H1 (cell line): ENCODE measurements around the gene MUC2. TPM values are rescaled to one million over a fixed set of nuclear protein-coding genes. Genes with fewer than 3 reads are reported as not detected.

Experiments used
- CTCF ChIA-PET: fragments of 300-600 bp; sonication (Branson Sonifier 250); formaldehyde crosslinking; loops from one replicate; lab custom pipeline; 2021; ENCODE audit not compliant: partially characterized antibody; lab: Charles Lee
- POLR2A ChIA-PET: fragments of 300-600 bp; sonication (Branson Sonifier 250); formaldehyde crosslinking; loops from one replicate; lab custom pipeline; 2021; ENCODE audit warnings: inconsistent platforms; ENCODE audit not compliant: partially characterized antibody; lab: Charles Lee
- DNase-seq, 2 experiments: peaks; one replicate each; pipeline versions ENCODE4 v3.0.0 to v3.0.0-alpha.2; 2010 to 2022; ENCODE audit warnings: low spot score in 2 of 2, low read depth in 1 of 2, mixed read lengths in 1 of 2
- FAIRE-seq: peaks from 2 replicates; lab custom pipeline; 2011; peaks lifted over from hg19 to GRCh38; lab: Jason Lieb, UNC
- H2AFZ ChIP-seq: 2 replicates; pipeline ENCODE4 v1.8.1; 2012; ENCODE audit warnings: low read length, inconsistent platforms
- H2AK5ac ChIP-seq: 2 replicates; pipeline ENCODE4 v1.6.1; 2013; ENCODE audit warnings: low read depth, low read length
- H2BK120ac ChIP-seq: replicated peaks from 2 replicates; pipeline ENCODE3; 2013; ENCODE audit warnings: low read depth, low read length, inconsistent platforms
- H2BK12ac ChIP-seq: 2 replicates; pipeline ENCODE4 v1.6.1; 2013; ENCODE audit warnings: low read depth, low read length
- H2BK15ac ChIP-seq: 2 replicates; pipeline ENCODE4 v1.6.1; 2013; ENCODE audit warnings: low read length
- H2BK20ac ChIP-seq: 2 replicates; pipeline ENCODE4 v1.6.1; 2013; ENCODE audit warnings: low read length
- H2BK5ac ChIP-seq: 2 replicates; pipeline ENCODE4 v1.6.1; 2013; ENCODE audit warnings: low read depth, low read length
- H3K14ac ChIP-seq: 2 replicates; pipeline ENCODE4 v1.6.1; 2013; ENCODE audit warnings: inconsistent platforms; ENCODE audit not compliant: insufficient read length
- H3K18ac ChIP-seq: 2 replicates; pipeline ENCODE4 v1.6.1; 2013; ENCODE audit warnings: low read length; ENCODE audit errors: extremely low read depth
- H3K23ac ChIP-seq: 2 replicates; pipeline ENCODE4 v1.6.1; 2013; ENCODE audit warnings: inconsistent platforms; ENCODE audit not compliant: insufficient read length
- H3K23me2 ChIP-seq: 2 replicates; pipeline ENCODE4 v1.6.1; 2013; ENCODE audit warnings: low read depth, low read length
- H3K27ac ChIP-seq: 2 replicates; pipeline ENCODE4 v1.6.1; 2011; ENCODE audit warnings: low read depth, low read length, inconsistent platforms
- H3K27me3 ChIP-seq, 4 experiments: replicated peaks in 1 of 4; 1 replicate in 1 of 4; 2 replicates in 3 of 4; pipeline versions ENCODE4 v1.6.1 to v1.8.1; 2011 to 2013; ENCODE audit warnings: low read length in 3 of 4, mild to moderate bottlenecking in 3 of 4, inconsistent platforms in 2 of 4, mixed read lengths in 2 of 4, moderate library complexity in 1 of 4; ENCODE audit not compliant: control insufficient read depth in 3 of 4, insufficient read depth in 3 of 4; ENCODE audit errors: extremely low read depth in 1 of 4
- H3K36me3 ChIP-seq, 4 experiments: 2 replicates each; pipeline versions ENCODE4 v1.6.1 to v1.8.1; 2011 to 2013; ENCODE audit warnings: mild to moderate bottlenecking in 4 of 4, low read length in 3 of 4, moderate library complexity in 2 of 4, control low read depth in 1 of 4, inconsistent platforms in 1 of 4; ENCODE audit not compliant: insufficient read depth in 4 of 4, control insufficient read depth in 2 of 4
- H3K4ac ChIP-seq: replicated peaks from 2 replicates; pipeline ENCODE3; 2013; ENCODE audit warnings: low read length, low read depth, mixed read lengths, inconsistent platforms; ENCODE audit not compliant: insufficient read length
- H3K4me1 ChIP-seq, 4 experiments: replicated peaks in 1 of 4; 1 replicate in 1 of 4; 2 replicates in 3 of 4; pipeline versions ENCODE4 v1.6.1 to v1.8.1; 2011 to 2013; ENCODE audit warnings: low read length in 3 of 4, inconsistent platforms in 2 of 4, mixed read lengths in 1 of 4; ENCODE audit not compliant: insufficient read depth in 4 of 4, control insufficient read depth in 3 of 4
- H3K4me2 ChIP-seq, 2 experiments: 2 replicates each; pipeline versions ENCODE4 v1.6.1 to v1.8.1; 2011 to 2013; ENCODE audit warnings: low read depth in 2 of 2, low read length in 2 of 2, control low read depth in 1 of 2, inconsistent platforms in 1 of 2, mild to moderate bottlenecking in 1 of 2; ENCODE audit not compliant: insufficient read depth in 1 of 2
- H3K4me3 ChIP-seq, 4 experiments: fragments of 200-600, 300-600 bp in 1 of 4; sonication (generic), shearing (Covaris generic), sonication (Bioruptor Twin) in 1 of 4; 2 replicates each; pipeline versions ENCODE4 v1.5.1 to v1.8.1; 2011 to 2016; ENCODE audit warnings: low read length in 4 of 4, low read depth in 3 of 4, control low read depth in 2 of 4, inconsistent platforms in 2 of 4, mild to moderate bottlenecking in 2 of 4, mixed read lengths in 1 of 4, moderate library complexity in 1 of 4; ENCODE audit not compliant: insufficient read depth in 2 of 4; ENCODE audit errors: extremely low read depth in 1 of 4
- H3K56ac ChIP-seq: replicated peaks from 2 replicates; pipeline ENCODE3; 2013; ENCODE audit warnings: low read depth, mild to moderate bottlenecking, mixed read lengths, low read length, inconsistent platforms; ENCODE audit not compliant: insufficient read length
- H3K79me1 ChIP-seq: 2 replicates; pipeline ENCODE4 v1.6.1; 2013; ENCODE audit warnings: low read depth, low read length, control low read depth
- H3K79me2 ChIP-seq, 2 experiments: 2 replicates each; pipeline versions ENCODE4 v1.6.1 to v1.8.1; 2012 to 2013; ENCODE audit warnings: low read length in 2 of 2, mild to moderate bottlenecking in 2 of 2, inconsistent platforms in 1 of 2; ENCODE audit not compliant: insufficient read depth in 2 of 2, control insufficient read depth in 1 of 2
- H3K9ac ChIP-seq, 4 experiments: replicated peaks in 1 of 4; 1 replicate in 1 of 4; 2 replicates in 3 of 4; pipeline versions ENCODE4 v1.6.1 to v1.8.1; 2011 to 2013; ENCODE audit warnings: low read depth in 3 of 4, low read length in 3 of 4, control low read depth in 2 of 4, mild to moderate bottlenecking in 2 of 4, moderate library complexity in 2 of 4, inconsistent platforms in 1 of 4; ENCODE audit errors: extremely low read depth in 1 of 4
- H3K9me3 ChIP-seq, 2 experiments: 2 replicates each; pipeline versions ENCODE4 v1.6.1 to v1.8.1; 2012 to 2013; ENCODE audit warnings: mild to moderate bottlenecking in 2 of 2, moderate library complexity in 2 of 2, control low read depth in 1 of 2, inconsistent platforms in 1 of 2, low read depth in 1 of 2, low read length in 1 of 2, mixed read lengths in 1 of 2; ENCODE audit not compliant: insufficient read depth in 2 of 2
- H4K20me1 ChIP-seq, 2 experiments: replicated peaks in 1 of 2; 2 replicates each; pipeline versions ENCODE3 to v1.8.1; 2011 to 2013; ENCODE audit warnings: inconsistent platforms in 2 of 2, low read length in 2 of 2, mild to moderate bottlenecking in 1 of 2; ENCODE audit not compliant: insufficient read depth in 2 of 2, control insufficient read depth in 1 of 2
- H4K5ac ChIP-seq: 2 replicates; pipeline ENCODE4 v1.6.1; 2013; ENCODE audit warnings: low read length, low read depth, mixed read lengths, inconsistent platforms; ENCODE audit not compliant: insufficient read length
- H4K8ac ChIP-seq: 2 replicates; pipeline ENCODE4 v1.8.0; 2013; ENCODE audit warnings: mild to moderate bottlenecking, moderate library complexity, low read length, inconsistent platforms; ENCODE audit not compliant: insufficient read depth; ENCODE audit errors: extremely low read depth
- H4K91ac ChIP-seq: replicated peaks from 2 replicates; pipeline ENCODE3; 2013; ENCODE audit warnings: low read length, mixed read lengths, inconsistent platforms; ENCODE audit not compliant: insufficient read length
- ATF2 ChIP-seq: IDR thresholded peaks from 2 replicates; pipeline ENCODE4 v1.6.1; 2012; ENCODE audit warnings: low read length, inconsistent platforms
- CHD2 ChIP-seq: IDR thresholded peaks from 2 replicates; pipeline ENCODE4 v1.6.1; 2012; ENCODE audit warnings: low read length, improper control_type of control experiment
- FOSL1 ChIP-seq: IDR thresholded peaks from 2 replicates; pipeline ENCODE4 v1.6.1; 2011; ENCODE audit warnings: mild to moderate bottlenecking, low read depth, low read length, moderate library complexity; ENCODE audit not compliant: insufficient read depth
- HDAC6 ChIP-seq: IDR thresholded peaks from one replicate; pipeline ENCODE4 v1.7.1; 2012; ENCODE audit warnings: low read depth, mild to moderate bottlenecking, inconsistent platforms, low read length, moderate library complexity
- POLR2A ChIP-seq, 2 experiments: IDR thresholded peaks; 1 replicate in 1 of 2; 2 replicates in 1 of 2; pipeline ENCODE4 v1.6.1; 2011; ENCODE audit warnings: low read depth in 2 of 2, low read length in 2 of 2, mild to moderate bottlenecking in 2 of 2; ENCODE audit errors: control extremely low read depth in 1 of 2
- POU5F1 ChIP-seq: IDR thresholded peaks from 2 replicates; pipeline ENCODE4 v1.6.1; 2011; ENCODE audit warnings: low read depth, mild to moderate bottlenecking, low read length, moderate library complexity
- RNF2 ChIP-seq: fragments of 200-900, 300-1000 bp; sonication (generic); IDR thresholded peaks from 2 replicates; pipeline ENCODE4 v1.7.1; 2016; ENCODE audit warnings: borderline replicate concordance, low read depth, mild to moderate bottlenecking, antibody characterized with exemption, low read length; ENCODE audit not compliant: poor library complexity, severe bottlenecking; ENCODE audit errors: missing control alignments
- YY1 ChIP-seq: IDR thresholded peaks from 2 replicates; pipeline ENCODE4 v1.6.1; 2011; ENCODE audit warnings: low read depth, mild to moderate bottlenecking, low read length
- WGBS, 2 experiments: shearing (Covaris generic) in 1 of 2; methylation state at CpG; one replicate each; pipeline versions ENCODE4 v1.1.6 to v1.1.7; 2013 to 2015; ENCODE audit warnings: low lambda C conversion rate in 2 of 2, mixed read lengths in 2 of 2, inconsistent platforms in 1 of 2, low coverage in 1 of 2, missing lambda C conversion rate in 1 of 2; ENCODE audit not compliant: insufficient replicate concordance in 2 of 2, insufficient coverage in 1 of 2, insufficient read length in 1 of 2; ENCODE audit errors: extremely low coverage in 1 of 2, missing lambda C conversion rate in 1 of 2; 5-methylcytosine and 5-hydroxymethylcytosine counted together
- polyA plus RNA-seq, 7 experiments: library from polyadenylated mRNA; depleted of rRNA in 3 of 7; stranded (reverse) in 5 of 7; unstranded in 2 of 7; fragments of >200 nt in 5 of 7; fragments of 200-250 nt in 2 of 7; gene quantifications; 1 replicate in 5 of 7; 2 replicates in 1 of 7; 4 replicates in 1 of 7; pipeline versions ENCODE4 v1.2.1 to v1.2.3, GENCODE V29; 2011 to 2013; ENCODE audit warnings: missing spikeins in 2 of 7, mixed read lengths in 2 of 7
- total RNA-seq: library from RNA; stranded (reverse); fragmentation: NEBNext Ultra II Directional; extraction: Animal tissue kit (Norgen Biotek cat#: 25700); gene quantifications from 2 replicates; pipeline ENCODE4 v1.2.1, GENCODE V29; 2021
- TF ChIP-seq, protein P1 (sequence below), 3 experiments: IDR thresholded peaks; 1 replicate in 2 of 3; 2 replicates in 1 of 3; pipeline versions ENCODE4 v1.5.1 to v1.6.1; 2011; ENCODE audit warnings: low read length in 3 of 3, mild to moderate bottlenecking in 3 of 3, inconsistent platforms in 2 of 3, low read depth in 1 of 3, moderate library complexity in 1 of 3; ENCODE audit not compliant: insufficient read depth in 1 of 3; ENCODE audit errors: control extremely low read depth in 1 of 3
- TF ChIP-seq, protein P2 (sequence below): IDR thresholded peaks from 2 replicates; pipeline ENCODE4 v1.6.1; 2012; ENCODE audit warnings: inconsistent platforms

The MUC2 gene
- total and polyA plus RNA-seq, 2 of the 8 experiments (the other 6 are each of a cell fraction or from before 2014, with no cell fraction given), result not detected

DNA sequence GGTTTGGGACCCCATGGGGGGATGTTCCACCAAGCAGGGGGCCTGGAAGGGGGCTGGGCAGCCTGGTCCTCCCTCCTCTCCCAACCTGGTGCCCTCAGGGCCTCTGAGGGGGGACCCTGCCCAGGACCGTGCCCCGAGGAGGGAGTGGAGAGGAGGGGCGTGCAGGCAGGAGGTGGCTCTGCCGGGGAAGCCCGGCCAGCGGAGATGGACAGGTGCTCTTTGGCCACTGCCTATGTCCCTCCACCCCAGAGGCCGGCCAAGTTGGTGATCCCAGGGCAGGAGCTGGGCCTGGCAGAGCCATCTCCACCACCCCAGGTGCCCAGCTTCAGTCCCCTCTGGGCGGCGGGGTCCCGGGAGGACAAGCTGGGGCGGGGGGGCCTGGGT, 2.4 kb downstream of the MUC2 start:
- no peak overlapping the region for H2BK12ac ChIP-seq
- H3K4ac ChIP-seq, result no peak overlapping the region
- ChIA-PET CTCF (interaction anchor here (1.2 kb wide), 1 partner anchor 25 kb away, joined by 3 read pairs; no protein-coding TSS in a partner anchor), POLR2A (interaction anchor here (1.1 kb wide), 1 partner anchor 101 kb away, joined by 4 read pairs; no protein-coding TSS in a partner anchor)
- peaks cover 0 to 3% (median 0%) of the 10 kb centered on the region in 4 experiments; a peak in 2 of 7 replicates for H3K4me1 ChIP-seq
- no peaks in the 10 kb centered on the region for H3K23me2 ChIP-seq
- no peaks in the 10 kb centered on the region for H3K79me2 ChIP-seq
- H3K4me3 ChIP-seq, result no peak overlapping the region
- no peaks in the 10 kb centered on the region for H4K20me1 ChIP-seq
- no peak overlapping the region for H4K91ac ChIP-seq
- no peaks in the 10 kb centered on the region for H3K27me3 ChIP-seq
- no peak overlapping the region for H4K8ac ChIP-seq
- no peak overlapping the region for H2AK5ac ChIP-seq
- FAIRE-seq (no peak), DNase-seq (no peak)
- no peaks in the 10 kb centered on the region for H3K9me3 ChIP-seq
- H3K4me2 ChIP-seq, result no peak overlapping the region
- no peak overlapping the region for H2BK120ac ChIP-seq
- H3K36me3 ChIP-seq, result no peaks in the 10 kb centered on the region
- H3K27ac ChIP-seq, result no peak overlapping the region
- H2BK20ac ChIP-seq, result no peak overlapping the region
- no peak overlapping the region for H3K18ac ChIP-seq
- H2BK5ac ChIP-seq, result no peak overlapping the region
- no peak overlapping the region for H4K5ac ChIP-seq
- no peak overlapping the region for H3K9ac ChIP-seq
- H2BK15ac ChIP-seq, result no peak overlapping the region
- H3K23ac ChIP-seq, result no peak overlapping the region
- 83% methylated on average over 1 of the region's 11 CpGs; no CpG with 5 or more reads in 1 of the 2 experiments for WGBS, 2 experiments
- no peaks in the 10 kb centered on the region for H3K79me1 ChIP-seq
- no peak overlapping the region for H2AFZ ChIP-seq
- H3K14ac ChIP-seq, result no peak overlapping the region
- no peak overlapping the region for H3K56ac ChIP-seq
- TF ChIP-seq, protein P1, sequence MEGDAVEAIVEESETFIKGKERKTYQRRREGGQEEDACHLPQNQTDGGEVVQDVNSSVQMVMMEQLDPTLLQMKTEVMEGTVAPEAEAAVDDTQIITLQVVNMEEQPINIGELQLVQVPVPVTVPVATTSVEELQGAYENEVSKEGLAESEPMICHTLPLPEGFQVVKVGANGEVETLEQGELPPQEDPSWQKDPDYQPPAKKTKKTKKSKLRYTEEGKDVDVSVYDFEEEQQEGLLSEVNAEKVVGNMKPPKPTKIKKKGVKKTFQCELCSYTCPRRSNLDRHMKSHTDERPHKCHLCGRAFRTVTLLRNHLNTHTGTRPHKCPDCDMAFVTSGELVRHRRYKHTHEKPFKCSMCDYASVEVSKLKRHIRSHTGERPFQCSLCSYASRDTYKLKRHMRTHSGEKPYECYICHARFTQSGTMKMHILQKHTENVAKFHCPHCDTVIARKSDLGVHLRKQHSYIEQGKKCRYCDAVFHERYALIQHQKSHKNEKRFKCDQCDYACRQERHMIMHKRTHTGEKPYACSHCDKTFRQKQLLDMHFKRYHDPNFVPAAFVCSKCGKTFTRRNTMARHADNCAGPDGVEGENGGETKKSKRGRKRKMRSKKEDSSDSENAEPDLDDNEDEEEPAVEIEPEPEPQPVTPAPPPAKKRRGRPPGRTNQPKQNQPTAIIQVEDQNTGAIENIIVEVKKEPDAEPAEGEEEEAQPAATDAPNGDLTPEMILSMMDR (IDR thresholded peaks at IDR 0.05; ENCODE audit: control extremely low read depth in 1 of 3, insufficient read depth in 1 of 3, low read depth in 1 of 3, low read length in 3 of 3), result no peak
- TF ChIP-seq POLR2A (IDR thresholded peaks at IDR 0.05; ENCODE audit: control extremely low read depth in 1 of 2, low read depth in 2 of 2, low read length in 2 of 2) (no peak), FOSL1 (no peak), CHD2 (no peak), HDAC6 (no peak), YY1 (no peak), POU5F1 (no peak), RNF2 (no peak), ATF2 (no peak)
- TF ChIP-seq, protein P2, sequence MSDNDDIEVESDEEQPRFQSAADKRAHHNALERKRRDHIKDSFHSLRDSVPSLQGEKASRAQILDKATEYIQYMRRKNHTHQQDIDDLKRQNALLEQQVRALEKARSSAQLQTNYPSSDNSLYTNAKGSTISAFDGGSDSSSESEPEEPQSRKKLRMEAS, result no peak
